Measurements from ENCODE around the gene RNF14. TPM values are rescaled to one million over a fixed set of nuclear protein-coding genes. Genes with fewer than 3 reads are reported as not detected.

Gene RNF14
- polyA plus RNA-seq, 3 donors, result 9.7 to 52.8 (median 31.2) TPM

DNA sequence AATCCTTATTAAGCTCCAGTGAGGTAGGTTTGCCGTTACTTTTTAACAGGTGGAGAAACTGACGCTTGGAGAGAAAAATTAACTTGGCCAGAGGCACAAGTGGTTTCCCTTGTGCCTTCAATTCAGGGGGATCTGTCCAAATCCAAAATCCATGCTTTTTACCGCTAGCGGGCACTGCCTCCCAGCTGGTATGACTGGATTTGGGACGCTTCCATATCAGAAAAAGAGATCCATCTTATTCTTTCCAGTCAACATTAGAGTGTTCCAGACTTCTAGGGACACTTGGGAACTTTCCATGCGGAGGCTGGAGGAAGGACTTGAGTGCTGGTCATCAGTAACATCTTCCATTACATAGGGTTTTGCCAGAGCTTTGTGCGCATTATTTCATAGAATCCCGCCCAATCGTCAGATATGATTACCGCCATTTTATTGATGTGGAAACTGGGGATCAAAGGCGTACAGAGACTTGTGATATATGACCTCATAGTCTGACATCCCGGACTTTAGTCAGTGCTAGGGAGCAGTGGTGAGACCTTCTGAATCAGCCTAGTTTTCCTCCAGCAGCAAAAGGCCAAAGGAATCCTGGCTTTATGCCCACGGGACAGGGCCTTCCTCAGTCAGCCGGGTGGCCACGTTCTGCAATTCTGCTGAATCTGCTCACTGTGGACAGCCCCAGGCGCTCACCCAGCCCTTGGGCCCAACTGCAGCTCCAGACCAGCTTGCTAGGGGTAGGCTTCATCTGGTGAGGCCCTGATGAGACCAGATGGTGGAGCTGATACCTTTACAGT is 45.0 kb downstream of the RNF14 start:
- Mint-ChIP-seq H3K9me3 (peaks cover 0 to 4% (median 0%) of the 10 kb centered on the region in 7 donors), H3K27ac (peak overlapping the region in 4 of 7 donors; percentile 75 to 93 (median 88)), H3K27me3 (ENCODE audit: low read depth in 3 of 3) (peaks cover 0 to 2% (median 0%) of the 10 kb centered on the region in 3 donors), H3K4me3 (no peak overlapping the region), H3K36me3 (peaks cover 10 to 11% of the 10 kb centered on the region in 2 donors), H3K4me1 (peaks cover 52% of the 10 kb centered on the region)
- H3K9me3 ChIP-seq (replicated peaks in 1 of 2; ENCODE audit: control insufficient read depth in 1 of 2, insufficient read depth in 1 of 2, low read length in 2 of 2), result no peaks in the 10 kb centered on the region
- TF ChIP-seq, protein P1, sequence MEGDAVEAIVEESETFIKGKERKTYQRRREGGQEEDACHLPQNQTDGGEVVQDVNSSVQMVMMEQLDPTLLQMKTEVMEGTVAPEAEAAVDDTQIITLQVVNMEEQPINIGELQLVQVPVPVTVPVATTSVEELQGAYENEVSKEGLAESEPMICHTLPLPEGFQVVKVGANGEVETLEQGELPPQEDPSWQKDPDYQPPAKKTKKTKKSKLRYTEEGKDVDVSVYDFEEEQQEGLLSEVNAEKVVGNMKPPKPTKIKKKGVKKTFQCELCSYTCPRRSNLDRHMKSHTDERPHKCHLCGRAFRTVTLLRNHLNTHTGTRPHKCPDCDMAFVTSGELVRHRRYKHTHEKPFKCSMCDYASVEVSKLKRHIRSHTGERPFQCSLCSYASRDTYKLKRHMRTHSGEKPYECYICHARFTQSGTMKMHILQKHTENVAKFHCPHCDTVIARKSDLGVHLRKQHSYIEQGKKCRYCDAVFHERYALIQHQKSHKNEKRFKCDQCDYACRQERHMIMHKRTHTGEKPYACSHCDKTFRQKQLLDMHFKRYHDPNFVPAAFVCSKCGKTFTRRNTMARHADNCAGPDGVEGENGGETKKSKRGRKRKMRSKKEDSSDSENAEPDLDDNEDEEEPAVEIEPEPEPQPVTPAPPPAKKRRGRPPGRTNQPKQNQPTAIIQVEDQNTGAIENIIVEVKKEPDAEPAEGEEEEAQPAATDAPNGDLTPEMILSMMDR (IDR thresholded peaks at IDR 0.05), result no peak
- no peak overlapping the region for H3K27ac ChIP-seq (ENCODE audit: low read depth in 1 of 2, low read length in 2 of 2)
- H3K36me3 ChIP-seq (replicated peaks in 1 of 2; ENCODE audit: control insufficient read depth in 1 of 2, insufficient read depth in 2 of 2, low read length in 2 of 2), result peaks cover 0 to under 1% of the 10 kb centered on the region in 2 donors
- no peak overlapping the region for H3K4me3 ChIP-seq (replicated peaks in 1 of 3; ENCODE audit: low read depth in 2 of 3, low read length in 3 of 3)
- no peaks in the 10 kb centered on the region for H3K79me2 ChIP-seq (ENCODE audit: insufficient read depth, low read length)
- intact Hi-C loops (cut with micrococcal nuclease), result loop anchor here in 1 of 2 donors (10.0 kb wide), 1 partner anchor 211 kb away; no protein-coding TSS in a partner anchor
- H3K9ac ChIP-seq (ENCODE audit: insufficient read depth, low read length, poor library complexity, severe bottlenecking), result no peak overlapping the region
- 95% methylated on average over 13 of the region's 16 CpGs for WGBS (ENCODE audit: insufficient coverage)
- no peaks in the 10 kb centered on the region for H3K27me3 ChIP-seq (ENCODE audit: control insufficient read depth in 2 of 2, insufficient read depth in 2 of 2, low read length in 2 of 2)
- no peaks in the 10 kb centered on the region for H4K20me1 ChIP-seq (ENCODE audit: insufficient read depth, low read length)
- DNase-seq, result no peak
- H3K4me1 ChIP-seq (ENCODE audit: control insufficient read depth in 1 of 2, insufficient read depth in 2 of 2, low read length in 2 of 2), result peaks cover 40 to 47% of the 10 kb centered on the region in 2 donors
- H2AFZ ChIP-seq (ENCODE audit: insufficient read depth, low read depth, low read length, poor library complexity, severe bottlenecking), result no peak overlapping the region
- H3K4me2 ChIP-seq (replicated peaks; ENCODE audit: extremely low read depth, low read length, poor library complexity, severe bottlenecking), result no peak overlapping the region

DNA sequence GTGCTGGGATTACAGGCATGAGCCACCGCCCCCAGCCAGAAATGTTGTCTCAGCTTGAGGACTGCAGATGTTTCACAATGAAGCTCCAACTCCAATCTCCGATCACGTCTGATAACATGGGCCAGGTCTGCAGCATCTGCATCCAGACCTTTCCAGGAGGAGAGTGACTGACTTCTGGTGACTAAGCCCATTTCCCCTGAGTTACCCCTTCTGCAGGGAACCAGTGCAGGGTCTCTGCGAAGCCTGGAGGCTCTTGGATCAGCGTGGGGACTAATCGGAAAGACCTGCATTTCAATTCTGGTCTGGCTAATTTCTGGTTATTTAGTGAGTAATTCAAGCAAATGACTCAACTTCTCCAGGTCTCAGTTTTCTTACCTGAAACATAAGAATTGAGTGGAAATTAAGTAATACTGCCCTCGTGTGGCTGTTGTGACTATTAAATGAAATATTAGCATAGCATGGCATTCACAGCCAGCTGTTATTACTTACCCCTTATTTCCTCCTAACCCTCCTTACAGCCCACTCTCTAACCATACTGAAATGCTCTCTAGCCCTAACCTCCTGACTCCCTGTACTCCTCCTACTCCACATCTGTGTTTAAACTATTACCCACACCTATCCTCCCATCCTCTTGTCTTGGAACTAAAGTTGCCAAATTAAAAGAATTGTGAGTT is 46.1 kb downstream of the RNF14 start:
- Histone ChIP-seq H3K4me3 (replicated peaks in 1 of 3; ENCODE audit: low read depth in 2 of 3, low read length in 3 of 3) (peak overlapping the region in 1 of 3 experiments; percentile 21), H4K20me1 (ENCODE audit: insufficient read depth, low read length) (no peaks in the 10 kb centered on the region), H3K79me2 (ENCODE audit: insufficient read depth, low read length) (no peaks in the 10 kb centered on the region), H3K4me1 (ENCODE audit: control insufficient read depth in 1 of 2, insufficient read depth in 2 of 2, low read length in 2 of 2) (peaks cover 40 to 47% of the 10 kb centered on the region in 2 donors), H3K9ac (ENCODE audit: insufficient read depth, low read length, poor library complexity, severe bottlenecking) (no peak overlapping the region), H3K27ac (ENCODE audit: low read depth in 1 of 2, low read length in 2 of 2) (peak overlapping the region; percentile 84), H3K4me2 (replicated peaks; ENCODE audit: extremely low read depth, low read length, poor library complexity, severe bottlenecking) (peak overlapping the region; percentile 52), H3K36me3 (replicated peaks in 1 of 2; ENCODE audit: control insufficient read depth in 1 of 2, insufficient read depth in 2 of 2, low read length in 2 of 2) (no peaks in the 10 kb centered on the region), H3K27me3 (ENCODE audit: control insufficient read depth in 2 of 2, insufficient read depth in 2 of 2, low read length in 2 of 2) (no peaks in the 10 kb centered on the region), H2AFZ (ENCODE audit: insufficient read depth, low read depth, low read length, poor library complexity, severe bottlenecking) (no peak overlapping the region), H3K9me3 (replicated peaks in 1 of 2; ENCODE audit: control insufficient read depth in 1 of 2, insufficient read depth in 1 of 2, low read length in 2 of 2) (peaks cover 0 to under 1% of the 10 kb centered on the region in 2 donors)
- H3K4me1 Mint-ChIP-seq, result peaks cover 52% of the 10 kb centered on the region
- peaks cover under 1 to 12% (median 4%) of the 10 kb centered on the region in 7 donors for H3K9me3 Mint-ChIP-seq
- DNase-seq, result peak; percentile 19 to 65 (median 53)
- peak overlapping the region; percentile 78 to 92 (median 91) for H3K27ac Mint-ChIP-seq
- intact Hi-C loops (cut with micrococcal nuclease), result loop anchor here in 1 of 2 donors (5.0 to 10.0 kb wide), 3 partner anchors 37 to 210 kb away; partner anchors contain the start of gene NDFIP1
- peak overlapping the region in 1 of 2 donors; percentile 7 for H3K4me3 Mint-ChIP-seq
- H3K27me3 Mint-ChIP-seq (ENCODE audit: low read depth in 3 of 3), result peaks cover 0 to 3% (median 2%) of the 10 kb centered on the region in 3 donors
- WGBS (ENCODE audit: insufficient coverage), result 78% methylated on average over 3 of the region's 7 CpGs
- TF ChIP-seq, protein P1 (IDR thresholded peaks at IDR 0.05), result peak; percentile 79
- H3K36me3 Mint-ChIP-seq, result peaks cover 3 to 7% of the 10 kb centered on the region in 2 donors

All from CD14-positive monocyte (primary cell).